Natural killer cell (primary cell): ENCODE measurements around the gene MAP2K1. TPM values are rescaled to one million over a fixed set of nuclear protein-coding genes. Genes with fewer than 3 reads are reported as not detected.
"Not testable (repeated sequence)": the region's sequence is repeated elsewhere in the genome, so short reads cannot be mapped to it uniquely, and the experiment has no call there.

ENCODE experiments used
- ATAC-seq, 3 donors: fragments of 150-1000 bp in 2 of 3; fragments of 200-7000 bp in 1 of 3; cut with Tn5 transposase; 1 replicate in 1 of 3; 2 replicates in 2 of 3; pipeline ENCODE4 v1.10.0; 2021; ENCODE audit warnings: mild to moderate bottlenecking in 2 of 3, moderate library complexity in 2 of 3
- DNase-seq, 2 donors: peaks; one replicate each; pipeline versions ENCODE4 v3.0.0 to v3.0.0-alpha.2; 2013 to 2021; ENCODE audit warnings: mixed read lengths in 1 of 2
- H3K27ac ChIP-seq: one replicate; pipeline ENCODE4 v1.5.1; 2013; ENCODE audit warnings: mild to moderate bottlenecking, low read length
- H3K27me3 ChIP-seq: one replicate; pipeline ENCODE4 v1.6.1; 2013; ENCODE audit warnings: low read length; ENCODE audit not compliant: control insufficient read depth, insufficient read depth
- H3K36me3 ChIP-seq: one replicate; pipeline ENCODE4 v1.6.1; 2013; ENCODE audit warnings: low read length; ENCODE audit not compliant: control insufficient read depth, insufficient read depth
- H3K4me1 ChIP-seq: one replicate; pipeline ENCODE4 v1.6.1; 2013; ENCODE audit warnings: low read length; ENCODE audit not compliant: control insufficient read depth, insufficient read depth
- H3K4me3 ChIP-seq: one replicate; pipeline ENCODE4 v1.5.1; 2013; ENCODE audit warnings: low read length
- H3K9me3 ChIP-seq: one replicate; pipeline ENCODE4 v1.6.1; 2013; ENCODE audit warnings: low read length; ENCODE audit not compliant: control insufficient read depth, insufficient read depth
- H3K27ac Mint-ChIP-seq, 2 donors: one replicate each; pipeline ENCODE4 v1.8.0; 2022; ENCODE audit warnings: mild to moderate bottlenecking in 2 of 2, mixed read lengths in 2 of 2, moderate library complexity in 1 of 2
- H3K27me3 Mint-ChIP-seq, 2 donors: one replicate each; pipeline ENCODE4 v1.8.0; 2022; ENCODE audit warnings: low read depth in 2 of 2, mixed read lengths in 2 of 2
- H3K36me3 Mint-ChIP-seq: one replicate; pipeline ENCODE4 v1.8.0; 2022; ENCODE audit warnings: mixed read lengths
- H3K4me1 Mint-ChIP-seq, 2 donors: one replicate each; pipeline ENCODE4 v1.8.0; 2022; ENCODE audit warnings: mixed read lengths in 2 of 2
- H3K4me3 Mint-ChIP-seq: one replicate; pipeline ENCODE4 v1.8.0; 2022; ENCODE audit warnings: mild to moderate bottlenecking, moderate library complexity, mixed read lengths
- H3K9me3 Mint-ChIP-seq, 2 donors: one replicate each; pipeline ENCODE4 v1.8.0; 2022; ENCODE audit warnings: mixed read lengths in 2 of 2
- WGBS: methylation state at CpG from one replicate; pipeline ENCODE4 v1.1.7; 2013; ENCODE audit warnings: missing lambda C conversion rate; ENCODE audit not compliant: insufficient coverage; 5-methylcytosine and 5-hydroxymethylcytosine counted together
- intact Hi-C: fragments of 100-400 bp; cut with micrococcal nuclease; formaldehyde crosslinking; loops from one replicate; pipeline ENCODE4 v1.14.2; 2022
- total RNA-seq, 4 donors: library from RNA; stranded (reverse); fragments of 120-200 nt in 1 of 4; gene quantifications; one replicate each; pipeline versions ENCODE4 v1.2.3 to v1.2.4, GENCODE V29; 2013 to 2022
- TF ChIP-seq, protein P1 (sequence below): fragments of 200-600 bp; IDR thresholded peaks from one replicate; pipeline ENCODE4 v1.8.0; 2022; ENCODE audit warnings: antibody characterized with exemption

The MAP2K1 gene
- total RNA-seq, 3 donors from 2014 or later (not counting 1 experiment from before 2014, with no cell fraction given), result 45.5 to 49.2 (median 48.9) TPM

DNA sequence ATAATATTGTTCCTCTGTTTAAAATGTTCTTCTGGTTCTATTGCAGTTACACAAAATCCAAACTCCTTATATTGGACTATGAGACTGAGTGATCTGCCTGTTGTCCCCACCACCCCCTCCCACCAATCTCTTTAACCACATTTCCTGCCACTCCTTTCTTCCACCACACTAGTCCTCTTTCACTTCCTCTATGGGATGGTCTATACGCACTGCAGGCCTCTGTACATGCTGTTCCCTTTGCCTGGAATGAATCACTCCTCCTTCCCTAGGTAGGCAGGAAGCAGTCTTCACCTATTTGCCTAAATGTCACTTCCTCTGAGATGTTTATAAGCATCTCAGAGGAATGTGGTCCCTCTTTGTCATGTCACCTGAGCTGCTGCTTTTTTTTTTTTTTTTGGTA lies 4.0 kb downstream of the MAP2K1 start:
- Histone ChIP-seq H3K4me3 (no peak overlapping the region), H3K27me3 (no peaks in the 10 kb centered on the region), H3K27ac (no peak overlapping the region), H3K36me3 (no peaks in the 10 kb centered on the region), H3K9me3 (no peaks in the 10 kb centered on the region), H3K4me1 (peaks cover 48% of the 10 kb centered on the region)
- TF ChIP-seq, protein P1, sequence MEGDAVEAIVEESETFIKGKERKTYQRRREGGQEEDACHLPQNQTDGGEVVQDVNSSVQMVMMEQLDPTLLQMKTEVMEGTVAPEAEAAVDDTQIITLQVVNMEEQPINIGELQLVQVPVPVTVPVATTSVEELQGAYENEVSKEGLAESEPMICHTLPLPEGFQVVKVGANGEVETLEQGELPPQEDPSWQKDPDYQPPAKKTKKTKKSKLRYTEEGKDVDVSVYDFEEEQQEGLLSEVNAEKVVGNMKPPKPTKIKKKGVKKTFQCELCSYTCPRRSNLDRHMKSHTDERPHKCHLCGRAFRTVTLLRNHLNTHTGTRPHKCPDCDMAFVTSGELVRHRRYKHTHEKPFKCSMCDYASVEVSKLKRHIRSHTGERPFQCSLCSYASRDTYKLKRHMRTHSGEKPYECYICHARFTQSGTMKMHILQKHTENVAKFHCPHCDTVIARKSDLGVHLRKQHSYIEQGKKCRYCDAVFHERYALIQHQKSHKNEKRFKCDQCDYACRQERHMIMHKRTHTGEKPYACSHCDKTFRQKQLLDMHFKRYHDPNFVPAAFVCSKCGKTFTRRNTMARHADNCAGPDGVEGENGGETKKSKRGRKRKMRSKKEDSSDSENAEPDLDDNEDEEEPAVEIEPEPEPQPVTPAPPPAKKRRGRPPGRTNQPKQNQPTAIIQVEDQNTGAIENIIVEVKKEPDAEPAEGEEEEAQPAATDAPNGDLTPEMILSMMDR, result no peak
- Mint-ChIP-seq H3K36me3 (no peaks in the 10 kb centered on the region), H3K4me3 (peak overlapping the region; percentile 85), H3K27ac (peak overlapping the region; percentile 85 to 98), H3K9me3 (no peaks in the 10 kb centered on the region), H3K4me1 (peaks cover 75 to 81% of the 10 kb centered on the region in 2 donors), H3K27me3 (no peaks in the 10 kb centered on the region)
- DNase-seq, result peak in 1 of 2 donors; percentile 60
- intact Hi-C loops, result no loop called here
- WGBS, result 0% methylated on average over 1 of the region's 1 CpG
- no peak for ATAC-seq

DNA sequence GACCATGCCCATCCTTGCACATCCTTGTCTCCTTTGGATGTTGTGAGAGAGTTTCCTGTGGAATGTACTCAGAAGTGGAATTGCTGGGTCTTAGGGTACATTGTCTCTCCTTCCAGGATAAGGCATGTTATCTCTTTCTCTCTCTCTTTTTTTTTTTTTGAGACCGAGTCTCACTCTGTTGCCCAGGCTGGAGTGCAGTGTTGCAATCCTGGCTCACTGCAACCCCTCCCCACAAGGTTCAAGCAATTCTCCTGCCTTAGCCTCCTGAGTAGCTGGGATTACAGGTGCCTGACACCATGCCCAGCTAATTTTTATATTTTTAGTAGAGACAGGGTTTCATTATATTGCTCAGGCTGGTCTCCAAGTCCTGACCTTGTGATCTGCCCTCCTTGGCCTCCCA lies 6.3 kb downstream of the MAP2K1 start:
- H3K36me3 Mint-ChIP-seq, H3K36me3 ChIP-seq, H3K4me3 ChIP-seq, intact Hi-C loops, H3K4me3 Mint-ChIP-seq, H3K9me3 ChIP-seq, H3K27me3 ChIP-seq, H3K27ac ChIP-seq, H3K27ac Mint-ChIP-seq, DNase-seq, H3K9me3 Mint-ChIP-seq, ATAC-seq, H3K27me3 Mint-ChIP-seq: not testable (repeated sequence)
- WGBS, result 80% methylated on average over 1 of the region's 1 CpG
- H3K4me1 ChIP-seq, result peaks cover 34% of the 10 kb centered on the region
- peaks cover 65 to 66% of the 10 kb centered on the region in 2 donors for H3K4me1 Mint-ChIP-seq

DNA sequence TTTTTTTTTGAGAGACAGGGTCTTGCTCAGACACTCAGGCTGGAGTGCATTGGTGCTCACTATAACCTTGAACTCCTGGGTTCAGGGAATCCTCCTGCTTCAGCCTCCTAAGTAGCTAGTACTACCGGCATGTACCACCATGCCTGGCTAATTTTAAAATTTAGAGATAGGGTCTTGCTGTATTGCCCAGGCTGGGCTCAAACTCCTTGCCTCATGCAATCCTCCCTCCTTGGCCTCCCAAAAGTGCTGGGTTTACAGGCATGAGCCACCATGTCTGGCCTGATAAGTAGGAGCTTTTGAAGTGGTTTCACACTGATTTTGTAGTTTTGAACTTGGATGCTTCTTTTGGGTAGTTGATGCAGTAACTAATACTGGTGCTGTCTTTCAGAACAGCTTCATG lies 7.8 kb downstream of the MAP2K1 start:
- Histone ChIP-seq H3K9me3 (no peaks in the 10 kb centered on the region), H3K4me1 (peaks cover 21% of the 10 kb centered on the region), H3K27me3 (no peaks in the 10 kb centered on the region), H3K27ac (no peak overlapping the region), H3K36me3 (peaks cover 2% of the 10 kb centered on the region), H3K4me3 (no peak overlapping the region)
- peak overlapping the region in 1 of 2 donors; percentile 30 for H3K27ac Mint-ChIP-seq
- H3K9me3 Mint-ChIP-seq, result no peaks in the 10 kb centered on the region
- H3K36me3 Mint-ChIP-seq, result no peaks in the 10 kb centered on the region
- ATAC-seq (no peak), DNase-seq (no peak)
- H3K4me3 Mint-ChIP-seq, result no peak overlapping the region
- no peaks in the 10 kb centered on the region for H3K27me3 Mint-ChIP-seq
- peaks cover 54 to 55% of the 10 kb centered on the region in 2 donors for H3K4me1 Mint-ChIP-seq
- 100% methylated on average over 1 of the region's 1 CpG for WGBS
- TF ChIP-seq, protein P1, result no peak
- intact Hi-C loops, result no loop called here

DNA sequence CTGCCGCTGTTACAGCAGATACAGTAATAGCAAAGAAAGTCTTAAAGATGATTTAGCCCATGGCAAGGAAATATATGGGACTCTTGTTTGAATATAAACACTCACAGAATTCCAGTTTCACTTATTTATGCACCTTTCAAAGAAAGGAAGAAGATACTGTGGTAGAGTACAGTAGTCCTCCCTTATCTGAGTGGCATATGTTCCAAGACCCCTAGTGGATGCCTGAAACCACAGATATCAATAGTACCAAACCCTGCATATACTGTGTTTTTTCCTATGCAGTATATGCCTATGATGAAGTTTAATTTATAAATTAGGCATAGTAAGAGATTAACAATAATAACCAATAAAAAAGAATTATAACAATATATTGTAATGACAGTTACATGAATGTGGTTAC lies 8.2 kb downstream of the MAP2K1 start:
- peaks cover 50 to 51% of the 10 kb centered on the region in 2 donors for H3K4me1 Mint-ChIP-seq
- no peaks in the 10 kb centered on the region for H3K27me3 Mint-ChIP-seq
- intact Hi-C loops, result no loop called here
- Histone ChIP-seq H3K4me3 (no peak overlapping the region), H3K4me1 (peaks cover 16% of the 10 kb centered on the region), H3K36me3 (peaks cover 2% of the 10 kb centered on the region), H3K27me3 (no peaks in the 10 kb centered on the region), H3K9me3 (no peaks in the 10 kb centered on the region), H3K27ac (no peak overlapping the region)
- no peak for DNase-seq
- peak overlapping the region; percentile 29 to 77 for H3K27ac Mint-ChIP-seq
- no peak overlapping the region for H3K4me3 Mint-ChIP-seq
- ATAC-seq, result no peak
- no peaks in the 10 kb centered on the region for H3K36me3 Mint-ChIP-seq
- H3K9me3 Mint-ChIP-seq, result no peaks in the 10 kb centered on the region
- 100% methylated on average over 1 of the region's 1 CpG for whole genome bisulfite sequencing
- TF ChIP-seq, protein P1, result no peak
